Measurements from ENCODE around the gene IFNA1.
"Not testable (repeated sequence)": the region's sequence is repeated elsewhere in the genome, so short reads cannot be mapped to it uniquely, and the experiment has no call there.

Gene IFNA1

DNA sequence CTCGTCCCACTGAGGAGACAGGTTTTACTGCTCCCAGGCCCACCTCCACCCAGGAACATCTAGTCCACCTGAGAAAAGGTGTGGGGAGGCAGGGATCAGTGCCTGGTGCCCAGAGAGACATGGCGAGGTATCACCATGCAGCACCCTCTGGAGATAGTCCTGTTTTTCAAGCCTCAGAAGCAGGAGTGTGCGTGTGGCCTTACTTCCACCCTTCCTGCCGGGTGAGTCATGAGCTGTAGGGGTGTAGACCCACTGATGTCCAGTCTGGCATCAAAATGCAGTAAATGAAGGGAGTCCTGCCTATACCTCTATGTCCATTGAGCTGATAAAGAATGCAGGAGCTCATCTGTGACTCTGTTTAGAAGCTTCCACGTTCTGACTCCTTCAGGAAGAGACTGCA, 9.1 kb downstream of the IFNA1 start:
- not testable (repeated sequence) for DNase-seq

- no peak for DNase-seq
Measured at GRCh38 chr9:21450733-21451394, 10.6 kb downstream of the IFNA1 start.

GRCh38 chr9:21452681-21453080, 12.4 kb downstream of the IFNA1 start:
- no peak for DNase-seq

- DNase-seq: no peak
Measured at GRCh38 chr9:21454149-21454548, 13.9 kb downstream of the IFNA1 start.

- DNase-seq: no peak
Measured at GRCh38 chr9:21455320-21455719, 15.1 kb downstream of the IFNA1 start.

DNA sequence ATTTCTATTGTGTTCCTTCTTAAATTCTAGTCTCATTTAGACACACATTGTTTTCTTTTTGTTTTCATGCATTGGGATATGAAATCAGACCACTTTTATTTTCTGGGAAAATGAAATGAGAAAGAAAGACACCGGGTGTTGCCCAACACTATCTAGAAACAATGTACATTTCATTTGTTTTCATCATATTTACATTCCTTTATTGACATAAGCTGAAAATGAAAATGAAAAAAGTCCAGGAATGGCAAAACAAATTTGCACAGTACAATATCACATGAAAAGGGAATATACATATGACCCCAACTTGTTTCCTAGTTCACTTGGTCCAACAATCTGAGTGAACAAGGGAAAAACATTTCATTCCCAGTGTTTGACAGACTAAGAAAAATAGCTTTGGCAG, 21.1 kb downstream of the IFNA1 start:
- DNase-seq: no peak

GRCh38 chr9:21465138-21465537, 24.9 kb downstream of the IFNA1 start:
- no peak for DNase-seq

DNA sequence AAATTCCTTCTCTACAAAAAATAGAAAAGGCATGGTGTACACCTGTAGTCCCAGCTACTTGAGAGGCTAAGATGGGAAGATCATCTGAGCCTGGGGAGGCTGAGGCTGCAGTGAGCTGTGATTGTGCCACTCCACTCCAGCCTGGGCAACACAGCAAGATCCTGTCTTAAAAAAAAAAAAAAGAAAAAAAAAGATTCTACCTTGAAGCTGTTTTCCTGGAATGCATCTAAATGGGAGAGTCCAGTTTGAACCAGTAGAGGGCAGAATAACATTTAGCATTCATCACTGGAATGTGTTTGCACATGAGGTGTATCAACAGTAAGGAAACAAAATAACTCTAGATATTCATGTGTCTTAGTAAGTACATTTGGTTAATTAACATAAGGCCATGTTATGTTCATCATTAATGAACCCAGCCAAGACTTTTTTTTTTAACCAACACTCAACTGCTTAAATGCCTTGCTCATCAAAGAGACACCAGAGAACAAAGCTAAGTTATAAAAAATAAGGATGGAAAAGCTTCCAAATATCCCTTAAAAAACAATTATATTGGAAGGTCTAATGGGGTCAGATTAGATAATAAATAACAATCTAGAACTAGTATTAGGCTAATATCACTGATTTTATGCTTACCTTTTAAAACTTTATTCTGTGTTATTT, 25.8 kb downstream of the IFNA1 start:
- no peak for DNase-seq

DNA sequence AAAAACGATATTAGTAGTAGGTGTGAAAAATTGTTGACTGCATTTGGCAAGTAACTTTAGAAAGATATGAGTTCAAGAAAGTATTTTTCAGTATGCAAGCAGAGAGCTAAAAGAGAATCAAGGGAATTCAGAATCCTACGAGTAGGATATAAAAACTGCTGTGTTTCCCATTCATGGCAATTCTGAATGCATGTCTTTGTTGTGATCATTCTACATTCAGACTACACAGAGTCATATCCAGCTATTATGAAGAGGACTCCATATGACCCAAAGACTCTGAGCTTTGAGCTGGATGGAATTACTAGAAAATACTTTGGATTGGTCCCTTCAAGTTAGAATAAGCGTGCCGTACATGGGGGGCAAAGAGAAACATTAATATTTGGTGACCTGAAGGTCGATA, 29.9 kb downstream of the IFNA1 start:
- no peak for DNase-seq

GRCh38 chr9:21473236-21473635, 33.0 kb downstream of the IFNA1 start:
- no peak for DNase-seq

DNA sequence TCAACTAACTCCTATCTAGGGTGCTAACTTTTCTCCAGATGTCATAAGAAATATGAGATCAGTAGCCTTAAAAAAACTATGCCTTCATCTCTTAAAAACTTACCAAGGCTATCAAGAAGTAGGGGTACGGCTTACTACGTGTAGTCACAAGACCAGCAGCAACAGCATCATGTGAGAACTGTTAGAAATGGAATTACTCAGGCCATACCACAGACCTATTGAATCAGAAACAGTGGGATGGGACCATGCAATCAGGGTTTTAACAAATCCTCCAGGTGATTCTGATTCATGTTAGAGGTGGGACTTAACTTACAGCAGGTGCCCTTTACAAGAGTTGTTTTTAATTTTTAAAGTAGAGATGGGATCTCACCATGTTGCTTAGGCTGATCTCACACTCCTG, 37.2 kb downstream of the IFNA1 start:
- DNase-seq: no peak

DNA sequence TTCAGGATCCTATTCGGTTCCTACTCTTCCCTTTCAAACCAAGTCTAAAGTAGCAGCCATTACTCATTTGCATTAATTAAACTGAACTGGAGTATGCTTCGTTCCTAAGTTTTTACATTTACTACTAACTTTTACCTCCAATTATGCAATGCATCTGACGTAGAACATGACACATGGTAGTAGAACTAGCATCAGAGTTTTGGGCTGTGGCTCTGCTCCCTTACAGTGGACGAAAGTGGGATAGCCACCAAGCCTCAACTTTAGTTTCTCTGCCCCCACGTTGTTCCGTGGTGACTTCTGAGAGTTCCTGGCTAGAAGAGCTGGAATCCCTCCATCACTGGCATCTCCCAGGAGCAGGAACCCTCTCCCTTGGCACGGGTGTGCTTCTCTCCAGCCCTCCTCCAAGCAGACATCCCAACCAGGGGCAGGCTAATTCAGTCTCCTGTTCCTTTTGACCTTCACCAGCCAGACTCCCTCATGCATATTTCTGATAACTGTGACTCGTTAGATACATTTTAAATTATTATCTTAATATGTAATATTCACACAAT, 39.0 kb downstream of the IFNA1 start:
- no peak for DNase-seq

GRCh38 chr9:21481470-21482056, 41.3 kb downstream of the IFNA1 start:
- DNase-seq: peak; percentile 68

DNA sequence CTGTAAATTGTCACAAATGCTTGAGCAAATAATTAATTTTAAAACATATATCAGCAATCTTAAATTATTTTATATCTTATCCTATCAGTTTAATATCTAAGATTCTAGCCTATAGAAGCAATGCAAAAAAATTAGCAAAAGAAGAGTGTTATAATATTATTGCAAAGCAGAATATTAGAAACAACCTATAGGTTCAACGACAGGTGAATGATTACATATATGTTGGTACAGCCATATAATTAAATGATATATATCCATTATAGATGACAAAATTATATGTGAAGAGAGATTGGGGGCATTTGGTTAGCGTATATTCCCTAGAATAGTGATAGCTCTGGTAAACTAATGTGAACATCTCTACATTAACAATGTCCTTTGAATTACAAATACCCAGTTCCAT, 42.0 kb downstream of the IFNA1 start, which contains the start of gene IFNE:
Gene IFNE (minus strand): TSS at position 101 of the 400 bp plus-strand sequence. CDS start 619 bp downstream, outside the sequence.
- no peak for DNase-seq
